Lower lobe of right lung (tissue), 2 donors: Measurements from ENCODE around the gene WASF3. TPM values are rescaled to one million over a fixed set of nuclear protein-coding genes. Genes with fewer than 3 reads are reported as not detected.

Experiments used
- ATAC-seq, 2 donors: fragments of 200-7000 bp; cut with Tn5 transposase; one replicate each; pipeline ENCODE4 v1.9.1; 2020 to 2022; ENCODE audit warnings: mild to moderate bottlenecking in 2 of 2, moderate library complexity in 2 of 2
- DNase-seq: peaks from one replicate; pipeline ENCODE4 v3.0.0-alpha.2; 2020
- H3K27ac ChIP-seq: fragments of 200-600 bp; one replicate; pipeline ENCODE4 v1.8.0; 2022
- H3K27me3 ChIP-seq: fragments of 200-600 bp; one replicate; pipeline ENCODE4 v1.8.0; 2022; ENCODE audit warnings: low read depth
- H3K36me3 ChIP-seq: fragments of 200-600 bp; one replicate; pipeline ENCODE4 v1.8.0; 2022; ENCODE audit warnings: mild to moderate bottlenecking
- H3K4me1 ChIP-seq: fragments of 200-600 bp; one replicate; pipeline ENCODE4 v1.8.0; 2022
- H3K4me3 ChIP-seq: fragments of 200-600 bp; one replicate; pipeline ENCODE4 v1.8.0; 2022; ENCODE audit warnings: mild to moderate bottlenecking
- H3K9me3 ChIP-seq: fragments of 200-600 bp; one replicate; pipeline ENCODE4 v1.8.0; 2022
- intact Hi-C: fragments of 100-400 bp; cut with DNase I; formaldehyde crosslinking; loops from one replicate; pipeline ENCODE4 v1.11.0; 2022
- total RNA-seq: library from RNA; stranded (reverse); fragmentation: NEBNext Ultra II Directional; extraction: Animal tissue kit (Norgen Biotek cat#: 25700); gene quantifications from one replicate; pipeline ENCODE4 v1.2.1, GENCODE V29; 2021
- TF ChIP-seq, protein P1 (sequence below): fragments of 200-600 bp; IDR thresholded peaks from one replicate; pipeline ENCODE4 v1.8.0; 2022; ENCODE audit warnings: antibody characterized with exemption, mild to moderate bottlenecking
- donor health status: DM: no; HTN: yes; CAD: no; lungs with severe emphysema.

Gene WASF3
- total RNA-seq, 1 donor from 2014 or later = 15.4 TPM

DNA sequence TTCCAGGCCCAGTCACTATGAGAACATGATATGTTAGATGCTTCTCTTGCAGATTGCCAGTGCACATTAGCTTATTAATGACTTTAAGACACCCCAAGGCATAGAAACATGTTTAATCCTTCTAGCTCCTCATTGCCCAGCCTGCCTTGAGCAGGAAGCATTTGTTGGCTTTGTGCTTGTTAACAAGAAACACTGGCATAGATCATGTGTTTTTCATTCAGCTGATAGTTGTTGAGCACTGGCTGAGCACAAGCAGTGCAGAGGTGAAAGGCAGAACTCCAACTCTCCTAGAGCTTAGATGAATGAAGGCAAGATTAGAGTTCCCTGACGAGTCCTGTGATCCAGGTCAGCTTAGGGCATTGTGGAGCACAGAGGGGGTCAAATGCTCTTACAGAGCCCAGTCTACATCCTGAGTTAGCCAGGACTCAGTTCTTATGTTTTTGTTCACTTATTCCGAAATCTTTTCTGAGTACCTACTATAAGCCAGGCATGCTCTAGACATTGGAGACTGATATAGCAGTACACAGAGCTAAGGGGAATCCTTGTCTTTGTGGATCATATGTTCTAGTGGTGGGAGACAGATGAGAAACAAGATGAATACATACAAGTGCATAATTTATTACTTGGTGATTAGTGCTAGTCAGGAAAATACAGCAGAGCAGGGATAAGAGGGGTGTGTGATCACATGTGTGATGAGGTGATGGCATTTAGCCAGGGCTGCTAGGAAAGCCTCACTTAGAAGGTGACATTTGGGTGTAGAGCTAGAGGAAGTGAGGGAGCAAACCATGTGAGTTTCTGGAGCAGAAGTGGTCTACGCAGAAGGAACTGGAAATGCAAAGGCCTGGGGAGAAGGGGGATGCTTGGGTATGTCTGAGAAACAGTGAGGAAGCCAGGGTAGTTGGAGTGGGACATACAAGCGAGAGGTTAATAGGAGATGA lies 101.2 kb downstream of the WASF3 start:
- Histone ChIP-seq H3K27ac (no peak overlapping the region), H3K27me3 (no peaks in the 10 kb centered on the region), H3K4me1 (no peaks in the 10 kb centered on the region), H3K36me3 (no peaks in the 10 kb centered on the region), H3K4me3 (no peak overlapping the region), H3K9me3 (no peaks in the 10 kb centered on the region)
- ATAC-seq = no peak
- TF ChIP-seq, protein P1, sequence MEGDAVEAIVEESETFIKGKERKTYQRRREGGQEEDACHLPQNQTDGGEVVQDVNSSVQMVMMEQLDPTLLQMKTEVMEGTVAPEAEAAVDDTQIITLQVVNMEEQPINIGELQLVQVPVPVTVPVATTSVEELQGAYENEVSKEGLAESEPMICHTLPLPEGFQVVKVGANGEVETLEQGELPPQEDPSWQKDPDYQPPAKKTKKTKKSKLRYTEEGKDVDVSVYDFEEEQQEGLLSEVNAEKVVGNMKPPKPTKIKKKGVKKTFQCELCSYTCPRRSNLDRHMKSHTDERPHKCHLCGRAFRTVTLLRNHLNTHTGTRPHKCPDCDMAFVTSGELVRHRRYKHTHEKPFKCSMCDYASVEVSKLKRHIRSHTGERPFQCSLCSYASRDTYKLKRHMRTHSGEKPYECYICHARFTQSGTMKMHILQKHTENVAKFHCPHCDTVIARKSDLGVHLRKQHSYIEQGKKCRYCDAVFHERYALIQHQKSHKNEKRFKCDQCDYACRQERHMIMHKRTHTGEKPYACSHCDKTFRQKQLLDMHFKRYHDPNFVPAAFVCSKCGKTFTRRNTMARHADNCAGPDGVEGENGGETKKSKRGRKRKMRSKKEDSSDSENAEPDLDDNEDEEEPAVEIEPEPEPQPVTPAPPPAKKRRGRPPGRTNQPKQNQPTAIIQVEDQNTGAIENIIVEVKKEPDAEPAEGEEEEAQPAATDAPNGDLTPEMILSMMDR = no peak
- DNase-seq = no peak
- intact Hi-C loops = no loop called here

DNA sequence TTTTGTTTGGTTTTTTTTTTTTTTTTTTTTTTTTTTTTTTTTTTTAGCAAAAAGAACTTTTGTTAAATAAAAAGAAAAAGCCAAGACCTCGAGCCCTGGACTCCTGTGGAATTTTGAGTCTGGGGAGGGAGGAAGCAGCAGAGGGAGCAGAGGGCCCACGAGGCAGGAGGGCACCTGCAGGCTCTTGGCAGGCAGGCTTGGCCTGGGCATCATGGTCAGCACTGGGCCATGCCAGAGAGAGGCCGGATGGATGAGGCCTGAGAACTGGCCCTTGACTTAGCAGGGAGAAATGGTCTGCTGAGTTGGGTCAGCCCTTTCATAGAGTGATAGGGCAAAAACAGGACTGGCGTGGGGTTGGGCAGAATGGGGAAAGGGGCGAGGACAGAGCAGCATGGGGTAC lies 102.7 kb downstream of the WASF3 start:
- DNase-seq = no peak
- ATAC-seq = peak in 1 of 2 donors; percentile 25
- TF ChIP-seq, protein P1 = no peak
- Histone ChIP-seq H3K4me3 (no peak overlapping the region), H3K9me3 (no peaks in the 10 kb centered on the region), H3K27me3 (no peaks in the 10 kb centered on the region), H3K36me3 (no peaks in the 10 kb centered on the region), H3K27ac (no peak overlapping the region), H3K4me1 (no peaks in the 10 kb centered on the region)
- intact Hi-C loops = no loop called here

DNA sequence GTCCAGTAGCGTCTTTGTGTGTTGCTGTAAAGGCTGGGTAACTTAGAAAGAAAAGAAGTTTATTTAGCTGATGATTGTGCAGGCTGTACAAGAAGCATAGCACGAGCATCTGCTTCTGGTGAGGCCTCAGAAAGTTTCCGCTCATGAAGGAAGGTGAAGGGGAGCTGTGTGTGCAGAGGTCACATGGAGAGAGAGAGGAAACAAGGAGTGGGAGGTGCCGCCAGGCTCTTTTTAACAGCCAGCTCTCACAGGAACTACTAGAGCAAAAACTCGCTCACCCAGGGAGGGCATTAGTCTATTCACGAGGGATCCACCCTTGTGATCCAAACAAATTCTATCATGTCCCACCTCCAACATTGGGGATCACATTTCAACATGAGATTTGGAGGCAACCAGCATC lies 103.3 kb downstream of the WASF3 start:
- Histone ChIP-seq H3K4me1 (no peaks in the 10 kb centered on the region), H3K36me3 (no peaks in the 10 kb centered on the region), H3K4me3 (no peak overlapping the region), H3K27ac (no peak overlapping the region), H3K27me3 (no peaks in the 10 kb centered on the region), H3K9me3 (no peaks in the 10 kb centered on the region)
- intact Hi-C loops = no loop called here
- ATAC-seq (no peak), DNase-seq (no peak)
- TF ChIP-seq, protein P1 = no peak

DNA sequence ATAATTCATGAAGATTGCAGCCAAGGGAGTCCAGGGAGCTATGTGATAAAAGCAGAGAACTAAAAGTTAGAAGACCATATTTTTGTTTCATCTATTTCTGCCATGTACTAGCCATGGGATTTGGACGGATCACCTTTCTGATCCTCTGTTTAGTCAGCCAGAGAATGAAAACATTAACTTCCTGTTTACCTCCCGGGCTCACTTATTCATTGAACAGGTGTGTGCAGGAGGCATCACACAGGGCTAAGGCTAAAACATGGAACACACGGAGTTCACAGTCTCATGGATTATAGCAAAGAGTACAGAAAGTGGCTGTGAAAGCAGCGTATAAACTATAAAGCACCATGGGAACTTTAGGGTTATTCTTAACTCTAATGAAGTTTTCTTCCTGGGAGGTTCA lies 106.3 kb downstream of the WASF3 start:
- ATAC-seq (no peak), DNase-seq (no peak)
- TF ChIP-seq, protein P1 = no peak
- no peaks in the 10 kb centered on the region for H3K36me3 ChIP-seq
- no peaks in the 10 kb centered on the region for H3K4me1 ChIP-seq
- intact Hi-C loops = no loop called here
- H3K4me3 ChIP-seq = no peak overlapping the region
- no peak overlapping the region for H3K27ac ChIP-seq
- H3K9me3 ChIP-seq = no peaks in the 10 kb centered on the region
- no peaks in the 10 kb centered on the region for H3K27me3 ChIP-seq

DNA sequence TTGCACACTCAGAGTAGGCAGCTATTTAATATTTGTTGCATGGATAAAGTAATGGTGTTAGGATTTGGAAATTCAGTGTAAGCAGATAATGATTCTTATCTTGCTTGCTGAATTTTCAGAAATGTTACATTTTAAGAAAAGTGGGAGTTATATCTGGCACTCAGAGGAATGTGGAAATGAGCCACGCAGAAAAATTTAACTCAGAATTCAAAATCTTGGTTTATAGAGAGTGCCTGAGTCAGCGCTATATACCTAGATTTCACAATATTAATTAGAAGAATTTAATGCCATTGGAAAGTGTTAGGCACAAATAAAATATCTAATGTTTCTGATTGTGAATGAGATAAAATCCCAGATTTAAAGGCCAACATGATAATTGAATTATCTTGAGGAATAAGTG lies 106.8 kb downstream of the WASF3 start:
- no peaks in the 10 kb centered on the region for H3K36me3 ChIP-seq
- intact Hi-C loops = no loop called here
- TF ChIP-seq, protein P1 = no peak
- ATAC-seq (no peak), DNase-seq (no peak)
- H3K4me1 ChIP-seq = no peaks in the 10 kb centered on the region
- no peak overlapping the region for H3K4me3 ChIP-seq
- H3K27ac ChIP-seq = no peak overlapping the region
- H3K27me3 ChIP-seq = no peaks in the 10 kb centered on the region
- H3K9me3 ChIP-seq = no peaks in the 10 kb centered on the region
